Measurements from ENCODE around the gene RBP5.

RBP5 gene, protein sequence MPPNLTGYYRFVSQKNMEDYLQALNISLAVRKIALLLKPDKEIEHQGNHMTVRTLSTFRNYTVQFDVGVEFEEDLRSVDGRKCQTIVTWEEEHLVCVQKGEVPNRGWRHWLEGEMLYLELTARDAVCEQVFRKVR

DNA sequence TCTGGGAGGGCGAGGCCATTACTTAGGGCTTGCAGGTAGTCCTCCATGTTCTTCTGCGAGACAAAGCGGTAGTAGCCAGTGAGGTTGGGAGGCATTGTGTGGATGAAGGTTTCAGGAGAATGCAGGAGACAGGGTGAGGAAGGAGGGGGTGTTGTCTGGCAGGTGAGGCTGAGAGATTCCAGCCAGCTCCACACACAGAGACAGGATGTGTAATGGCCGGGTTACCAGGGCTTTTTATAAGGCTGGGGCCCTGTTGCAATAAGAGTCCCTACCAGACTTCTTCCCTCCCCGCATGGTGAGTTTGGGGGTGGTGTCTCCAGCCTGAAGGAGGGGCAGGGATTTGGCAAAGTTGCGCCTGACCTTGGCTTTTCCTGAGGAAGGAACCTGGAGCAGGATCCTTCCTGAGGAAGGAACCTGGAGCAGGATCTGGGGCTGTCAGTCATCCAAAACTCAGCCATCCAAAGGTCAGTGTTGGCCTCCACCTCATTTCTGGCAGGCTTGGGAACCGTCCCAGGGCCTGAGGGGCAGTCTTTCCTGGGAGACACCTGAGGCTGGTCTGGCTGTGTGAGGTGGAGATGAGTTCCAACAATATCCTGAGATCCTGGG lies at the start of gene RBP5:
Gene RBP5 (minus strand): TSS at position 209 of the 606 bp plus-strand sequence. CDS start 114 bp downstream, at position 95.
- DNase-seq: no peak

DNA sequence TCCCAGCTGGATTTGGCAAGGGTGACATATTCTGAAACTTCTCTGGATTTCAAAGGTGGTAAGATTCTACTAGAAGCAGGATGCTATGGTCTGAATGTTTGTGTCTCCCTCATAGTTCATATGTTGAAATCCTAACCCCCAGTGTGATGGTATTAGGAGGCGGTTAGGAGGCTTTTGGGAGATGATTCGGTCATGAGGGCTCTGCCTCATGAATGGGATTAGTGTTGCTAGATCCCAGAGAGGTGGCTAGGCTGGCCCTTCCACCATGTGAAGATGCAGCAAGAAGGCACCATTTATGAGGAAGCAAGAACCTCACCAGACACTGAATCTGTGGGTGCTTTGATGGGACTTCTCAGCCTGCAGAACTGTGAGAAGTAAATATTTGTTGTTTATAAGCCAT lies 49.8 kb upstream of the RBP5 start:
- DNase-seq: no peak

DNA sequence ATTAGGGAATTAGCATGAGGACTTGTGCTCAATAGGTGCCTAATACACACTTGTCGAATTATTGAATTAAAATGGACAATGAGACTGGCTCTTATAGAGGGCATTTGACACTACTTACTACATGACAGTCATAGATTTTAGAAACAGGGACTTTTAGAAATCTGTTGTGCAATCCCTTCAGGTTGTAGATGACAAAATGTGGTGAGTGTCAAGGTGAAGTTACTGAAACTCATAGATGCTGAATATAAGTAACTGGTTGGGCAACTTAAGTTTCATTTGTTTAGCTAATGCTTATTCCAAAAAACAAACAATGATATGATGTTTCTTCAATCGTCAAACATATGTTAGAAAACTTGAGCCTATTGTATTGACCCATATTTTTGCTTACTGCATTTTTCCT lies 47.9 kb upstream of the RBP5 start:
- no peak for DNase-seq

DNA sequence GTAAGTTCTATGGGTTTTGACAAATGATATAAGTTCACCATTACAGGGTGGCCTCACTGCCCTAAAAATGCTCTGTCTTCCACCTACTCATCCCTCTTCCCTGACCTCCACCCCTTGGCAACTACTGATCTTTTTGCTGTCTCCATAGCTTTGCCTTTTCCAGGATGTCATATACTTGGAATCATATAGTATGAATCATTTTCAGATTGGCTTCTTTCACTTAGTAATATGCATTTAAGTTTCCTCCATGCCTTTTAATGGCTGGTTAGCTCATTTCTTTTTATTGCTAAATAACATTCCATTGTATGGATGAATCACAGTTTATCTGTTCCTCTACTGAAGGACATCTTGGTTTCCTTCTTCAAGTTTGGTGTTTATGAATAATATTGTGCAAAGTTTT lies 46.8 kb upstream of the RBP5 start:
- no peak for DNase-seq

DNA sequence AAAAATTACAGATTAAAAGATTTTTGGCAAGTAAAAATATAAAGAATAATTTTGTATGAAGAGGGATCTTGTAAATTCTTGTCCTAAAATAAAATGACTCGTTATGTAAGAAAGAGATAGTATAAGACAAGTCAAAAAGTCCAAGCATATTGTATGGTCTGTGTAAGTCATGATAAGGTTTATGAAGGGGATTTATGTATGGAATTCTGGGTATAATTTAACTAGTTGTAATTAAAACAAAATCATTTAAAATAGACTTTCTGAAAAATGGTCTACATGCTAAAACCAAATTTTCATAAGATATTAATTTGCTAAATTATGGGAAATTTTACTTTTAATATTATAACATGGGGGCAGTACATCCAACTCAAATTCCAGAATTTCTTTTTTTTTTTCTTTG lies 43.2 kb upstream of the RBP5 start:
- no peak for DNase-seq

DNA sequence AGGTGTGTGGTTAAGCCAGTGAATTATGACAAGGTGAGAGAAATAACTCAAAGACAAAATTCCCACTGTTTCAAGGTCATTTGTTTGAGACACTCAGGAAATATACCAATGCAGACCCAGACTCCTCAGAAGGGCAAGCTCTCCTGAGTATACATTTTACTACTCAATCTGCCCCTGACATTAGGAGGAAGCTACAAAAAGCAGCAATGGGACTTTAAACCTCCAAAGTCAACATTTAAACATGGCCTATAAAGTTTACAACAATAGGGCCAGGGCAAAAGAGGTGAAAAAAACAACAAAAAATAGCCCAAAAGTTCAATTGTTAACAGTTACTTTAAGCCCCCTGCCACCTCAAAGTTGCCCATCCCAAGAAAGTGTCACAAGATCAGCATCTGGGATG lies 41.3 kb upstream of the RBP5 start:
- no peak for DNase-seq

DNA sequence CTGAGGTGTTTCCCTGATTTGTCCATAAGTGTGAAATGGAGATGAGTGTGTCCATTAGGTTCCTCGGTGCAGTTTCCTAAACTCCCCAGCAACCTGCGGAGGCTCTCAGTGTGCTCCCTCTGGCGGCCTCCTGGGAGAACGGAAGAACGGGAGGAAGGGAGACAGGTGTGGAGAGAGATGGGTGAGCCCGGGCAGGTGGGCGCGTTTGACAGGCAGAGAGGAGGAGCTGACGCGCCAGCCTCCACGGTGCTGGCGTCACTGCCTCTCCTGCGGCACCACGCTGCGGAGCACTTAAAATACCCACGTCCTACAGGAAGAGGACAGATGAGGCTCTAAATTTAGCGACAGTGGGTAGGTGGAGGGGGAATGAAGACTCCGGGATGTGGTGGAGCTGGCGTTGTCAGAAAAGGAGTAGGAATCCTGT lies 34.0 kb upstream of the RBP5 start:
- DNase-seq: peak; percentile 40

DNA sequence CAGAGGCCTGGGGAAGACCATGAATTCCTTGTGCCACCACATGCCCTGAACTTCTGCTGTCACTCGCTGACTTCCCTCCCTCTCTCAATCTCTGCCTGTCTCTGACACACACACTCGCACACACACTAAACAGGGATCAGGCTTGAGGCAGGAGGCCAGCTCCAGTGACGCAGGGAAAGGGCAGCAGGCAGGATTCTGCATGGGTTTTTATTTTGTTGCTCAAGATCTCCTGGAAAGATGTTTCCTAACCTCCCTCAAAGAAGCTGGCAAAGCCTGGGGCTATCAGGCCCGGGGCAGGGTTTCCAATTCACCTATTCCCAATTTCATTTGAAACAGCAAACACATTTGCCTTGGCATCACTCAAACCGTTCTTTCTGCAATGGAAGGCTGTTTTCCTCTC lies 33.1 kb upstream of the RBP5 start:
- DNase-seq: no peak

DNA sequence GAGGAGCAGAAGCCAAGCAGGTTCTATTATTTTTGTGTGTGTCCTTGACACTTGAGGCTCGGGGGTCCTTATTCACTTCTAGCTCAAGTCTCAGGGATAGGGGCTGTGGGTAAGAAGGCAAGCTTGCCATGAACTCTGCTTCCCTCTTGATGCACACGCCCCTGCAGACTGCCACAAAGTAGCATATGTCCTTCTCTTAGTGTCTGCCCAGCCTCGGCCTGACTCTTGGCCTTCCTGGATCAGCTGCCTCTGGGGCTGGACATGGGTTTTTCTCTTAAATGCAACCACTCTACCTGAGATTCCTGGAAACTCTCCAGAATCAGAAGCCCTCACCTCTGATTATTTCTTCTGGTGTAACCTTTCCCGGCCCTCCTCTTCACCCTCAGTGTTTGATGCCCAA lies 32.6 kb upstream of the RBP5 start:
- DNase-seq: no peak

DNA sequence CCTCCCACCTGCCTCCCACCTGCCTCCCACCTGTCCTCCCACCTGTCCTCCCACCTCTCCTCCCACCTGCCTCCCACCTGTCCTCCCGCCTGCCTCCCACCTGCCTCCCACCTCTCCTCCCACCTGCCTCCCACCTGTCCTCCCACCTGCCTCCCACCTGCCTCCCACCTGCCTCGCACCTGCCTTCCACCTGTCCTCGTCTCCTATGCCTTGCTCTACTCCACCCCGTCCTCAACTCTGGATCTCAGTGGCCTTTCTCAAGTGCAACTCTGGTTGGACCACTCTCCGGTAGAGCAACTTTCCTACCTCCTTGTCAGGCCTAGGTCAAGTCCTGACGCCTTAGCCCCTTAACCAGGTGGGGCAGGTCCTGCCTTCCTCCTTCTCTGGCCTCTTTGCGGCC lies 31.5 kb upstream of the RBP5 start:
- DNase-seq: no peak

DNA sequence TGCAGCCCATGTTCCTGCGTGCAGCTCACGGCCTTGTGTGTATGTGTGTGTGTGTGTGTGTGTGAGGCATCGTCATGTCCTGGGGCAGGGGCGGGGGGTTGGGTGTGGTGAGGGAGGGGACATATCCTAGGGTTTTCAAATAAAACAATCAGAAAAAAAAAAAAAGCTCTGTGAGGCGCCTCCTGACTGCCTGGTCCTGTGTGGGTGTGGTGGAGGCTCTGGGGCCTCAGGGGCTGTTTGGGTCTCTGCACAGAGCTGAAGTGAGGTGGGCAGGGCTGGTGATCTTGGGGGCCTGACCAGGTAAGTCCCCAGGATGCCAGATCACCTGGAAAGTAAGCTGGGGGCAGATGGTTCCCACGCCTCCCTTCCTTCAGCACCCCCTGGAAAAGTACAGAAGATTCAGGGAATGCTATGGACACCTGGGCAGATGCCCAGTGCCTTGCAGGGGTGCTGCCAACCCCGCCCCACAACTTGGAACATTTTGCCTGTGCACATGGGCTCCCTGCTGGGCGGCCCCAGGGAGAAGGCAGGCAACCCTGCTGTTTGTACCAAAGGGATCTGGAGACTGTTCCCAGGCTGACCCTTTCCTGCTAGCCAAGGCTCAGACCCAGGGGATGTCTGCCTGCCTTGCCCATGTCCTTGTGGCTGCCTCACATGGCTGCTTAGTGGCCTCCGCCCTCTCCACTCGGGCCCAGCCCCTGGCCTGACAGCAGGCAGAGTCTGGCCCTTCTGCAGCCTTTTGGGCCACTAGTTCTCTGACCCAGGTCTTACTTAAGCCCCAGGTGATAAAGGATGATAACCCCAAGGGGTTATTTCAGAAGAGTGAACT lies 30.3 kb upstream of the RBP5 start:
- no peak for DNase-seq

DNA sequence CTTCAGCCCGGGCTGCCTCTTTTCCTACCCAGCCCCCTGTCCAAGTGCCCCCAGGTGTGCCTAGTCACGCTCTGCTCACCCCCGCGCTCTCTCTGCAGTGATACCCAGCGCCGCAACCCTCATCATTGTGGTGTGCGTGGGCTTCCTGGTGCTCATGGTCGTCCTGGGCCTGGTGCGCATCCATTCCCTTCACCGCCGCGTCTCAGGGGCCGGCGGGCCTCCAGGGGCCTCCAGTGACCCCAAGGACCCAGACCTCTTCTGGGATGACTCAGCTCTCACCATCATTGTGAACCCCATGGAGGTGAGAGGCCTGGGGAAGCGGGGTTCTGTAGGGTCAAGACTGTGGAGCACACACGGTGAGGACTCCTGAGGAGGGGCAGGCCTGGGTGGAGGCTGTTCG lies 28.7 kb upstream of the RBP5 start:
- DNase-seq: no peak

DNA sequence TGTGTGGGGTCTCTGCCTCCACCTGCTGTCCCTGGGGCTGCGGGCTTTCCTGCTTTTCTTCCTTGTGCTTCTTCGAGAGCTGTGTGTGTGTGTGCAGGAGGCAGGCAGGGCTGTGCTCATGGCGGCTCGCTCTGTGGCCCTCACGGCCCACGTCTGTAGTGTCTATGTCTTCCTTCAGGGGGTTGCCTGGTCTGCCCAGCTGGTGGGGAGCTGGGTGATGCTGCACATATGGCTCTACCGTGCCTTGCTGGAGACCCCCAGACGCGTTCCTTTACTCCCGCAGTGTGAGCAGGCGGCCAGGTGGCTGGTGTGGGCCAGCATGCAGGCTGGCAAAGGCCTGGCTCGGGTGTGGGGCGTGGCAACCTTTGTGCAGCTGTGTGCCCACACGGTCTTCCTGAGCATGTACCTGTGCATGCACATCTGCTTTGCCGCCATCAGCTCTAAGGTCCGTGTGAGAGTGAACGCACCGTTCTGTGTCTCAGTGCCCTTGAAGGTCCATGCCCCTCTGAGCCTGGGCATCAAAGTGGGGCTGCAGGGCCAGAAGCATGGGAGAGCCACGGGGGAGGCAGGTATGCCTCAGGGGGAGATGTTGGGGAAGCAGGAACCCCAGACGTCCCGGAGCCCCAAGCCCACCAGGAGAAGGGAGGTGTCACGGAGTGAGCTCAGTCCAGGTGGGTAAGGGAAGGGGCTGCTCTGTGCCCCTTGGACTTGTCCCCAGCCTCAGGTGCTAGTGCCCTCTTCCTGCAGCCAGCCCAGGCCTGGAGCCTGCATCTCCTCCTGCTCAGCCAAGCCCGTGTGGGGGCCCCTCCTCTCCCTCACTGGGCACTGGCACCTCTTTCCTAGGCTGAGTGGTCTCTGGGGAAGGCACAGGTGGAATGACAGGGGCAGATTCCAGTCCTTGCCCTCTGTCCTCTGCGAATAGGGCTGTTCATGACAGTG lies 27.8 kb upstream of the RBP5 start:
- no peak for DNase-seq

DNA sequence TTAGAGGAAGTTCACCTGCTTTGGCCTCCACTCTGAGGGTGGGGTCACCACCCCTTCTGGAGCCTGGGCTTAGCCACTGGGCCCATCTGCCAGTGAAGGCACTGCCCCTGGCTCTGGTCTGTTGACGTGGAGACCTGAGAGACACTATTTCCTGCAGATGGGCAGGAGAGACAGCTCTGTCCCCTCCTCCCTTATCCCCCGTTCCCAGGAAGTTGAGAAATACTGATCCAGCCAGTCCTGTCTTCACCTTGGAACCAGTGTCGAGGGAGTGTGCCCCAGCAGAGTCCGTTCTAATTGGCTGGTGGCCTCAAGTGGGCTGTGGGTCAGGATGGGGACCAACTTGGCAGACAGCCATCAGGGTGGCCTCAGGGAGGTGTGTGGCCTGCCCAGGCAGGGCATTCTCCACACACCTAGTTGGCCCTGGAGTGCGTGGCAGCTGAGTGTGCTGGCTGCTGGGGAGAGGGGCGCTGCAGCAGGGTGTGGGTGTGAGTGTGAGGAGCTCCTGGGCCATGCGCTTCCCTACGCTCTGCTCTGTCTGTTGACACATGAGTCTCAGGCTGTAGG lies 26.9 kb upstream of the RBP5 start:
- no peak for DNase-seq

DNA sequence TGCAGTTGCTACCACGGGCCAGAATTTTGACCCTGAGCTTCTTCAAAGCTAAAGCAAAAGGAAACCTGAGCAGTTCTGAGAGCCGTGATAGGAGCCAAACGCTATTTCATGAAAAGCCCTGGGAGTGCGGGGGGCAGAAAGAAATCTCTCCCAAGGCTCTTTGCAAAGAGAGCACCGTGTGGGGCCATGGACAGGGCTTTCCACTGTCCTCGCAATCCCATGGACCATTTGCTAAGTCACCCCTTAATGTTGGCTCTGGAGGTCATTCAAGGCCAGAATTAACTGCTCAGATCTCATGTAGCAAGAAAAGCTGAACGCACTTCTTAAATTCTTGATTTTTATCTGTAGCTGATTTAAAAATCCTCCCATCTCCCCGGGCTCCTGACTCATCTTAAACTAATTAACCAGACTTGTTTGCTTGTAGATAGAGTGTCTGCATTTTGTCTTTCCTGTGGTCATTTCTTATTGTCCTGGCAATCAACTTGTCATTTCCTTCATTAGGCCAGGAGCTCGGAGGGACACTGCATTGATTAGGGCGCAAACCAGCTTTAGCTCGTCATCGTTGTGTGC lies 26.3 kb upstream of the RBP5 start:
- no peak for DNase-seq

DNA sequence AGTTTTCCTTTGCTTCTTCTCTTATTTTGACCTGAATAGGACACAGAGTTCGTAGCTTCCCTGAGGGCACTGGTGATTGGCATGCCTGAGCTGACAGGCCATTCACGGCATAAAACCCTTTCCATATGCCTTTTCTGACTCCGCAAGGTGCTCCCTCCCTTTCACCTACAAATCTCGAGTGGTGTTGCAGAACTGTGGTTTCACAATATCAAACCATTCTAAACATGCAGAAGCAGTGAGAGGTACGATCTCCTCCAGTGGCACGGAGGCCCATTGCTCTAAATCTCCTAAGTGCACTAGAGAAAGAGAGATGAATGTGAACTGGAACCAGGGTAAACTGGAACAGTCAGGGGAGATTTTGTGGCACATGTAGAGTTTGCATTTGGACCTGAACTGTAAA lies 25.4 kb upstream of the RBP5 start:
- no peak for DNase-seq

DNA sequence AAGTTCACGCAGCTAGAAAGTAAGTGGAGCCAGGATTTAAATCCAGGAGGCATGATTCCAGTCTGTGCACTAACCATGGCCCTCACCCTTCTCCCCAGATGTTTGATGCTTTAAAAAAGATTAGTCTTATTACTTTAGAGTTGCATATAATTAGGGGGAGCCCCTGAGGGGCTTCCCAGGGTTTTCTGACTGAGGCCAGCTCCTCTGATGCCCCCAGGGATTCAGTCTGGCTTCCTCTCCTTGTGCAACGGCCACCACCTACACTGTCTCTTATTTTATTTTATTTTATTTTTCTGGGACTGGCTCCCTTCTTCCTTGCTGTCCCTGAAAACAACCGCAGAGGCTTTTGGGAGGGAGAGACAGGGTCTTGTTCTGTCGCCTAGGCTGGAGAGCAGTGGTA lies 24.1 kb upstream of the RBP5 start:
- DNase-seq: no peak

DNA sequence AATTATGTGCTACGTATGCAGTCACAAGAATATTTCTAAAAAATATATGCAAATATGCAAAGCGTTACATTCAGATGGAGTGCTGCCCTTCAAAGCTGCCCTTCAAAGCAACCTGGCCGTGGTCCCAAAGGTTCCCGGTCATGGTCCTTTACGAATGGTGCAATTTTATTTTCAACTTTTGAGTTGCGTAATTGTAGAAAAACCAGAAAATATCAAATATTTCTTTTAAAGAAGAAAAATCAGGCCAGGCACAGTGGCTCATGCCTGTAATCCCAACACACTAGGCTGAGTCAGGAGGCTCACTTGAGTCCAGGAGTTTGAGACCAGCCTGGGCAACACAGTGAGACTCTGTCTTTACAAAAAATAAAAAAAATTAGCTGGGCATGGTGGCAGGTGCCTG lies 22.8 kb upstream of the RBP5 start:
- DNase-seq: no peak

DNA sequence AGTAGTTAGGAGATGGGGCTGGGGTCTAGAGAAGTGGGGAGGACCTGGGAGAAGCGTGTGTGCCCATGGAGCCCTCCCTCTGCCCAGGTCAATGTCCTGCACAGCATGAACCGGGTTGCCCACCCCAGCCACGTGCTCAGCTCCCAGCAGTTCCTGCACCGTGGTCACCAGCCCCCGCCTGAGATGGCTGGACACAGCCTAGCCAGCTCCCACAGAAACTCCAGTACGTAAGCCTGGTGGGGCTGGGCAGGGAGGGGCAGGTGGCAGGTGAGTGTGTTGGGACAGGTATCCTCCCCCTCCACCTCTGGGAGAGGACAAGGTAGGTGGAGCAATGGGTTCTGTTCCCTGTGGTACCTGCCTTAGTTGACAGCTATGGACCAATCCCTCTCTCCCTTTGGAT lies 22.2 kb upstream of the RBP5 start:
- no peak for DNase-seq

DNA sequence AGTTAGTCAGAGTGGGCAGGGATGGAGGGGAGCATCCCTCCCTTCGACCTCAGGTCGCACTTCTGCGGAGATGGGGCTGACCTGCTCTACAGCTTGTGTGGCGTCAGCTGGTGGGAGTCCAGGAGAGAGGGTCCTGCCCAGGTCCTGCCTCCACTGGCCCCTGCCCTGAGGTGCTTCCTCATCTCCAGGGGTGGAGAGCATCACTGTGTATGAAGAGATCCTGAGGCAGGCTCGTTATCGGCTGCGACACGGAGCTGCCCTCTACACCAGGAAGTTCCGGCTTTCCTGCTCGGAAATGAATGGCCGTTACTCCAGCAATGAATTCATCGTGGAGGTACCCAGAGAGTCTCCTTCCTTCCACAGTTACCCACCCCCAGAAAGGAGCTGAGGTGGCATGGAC lies 21.7 kb upstream of the RBP5 start:
- no peak for DNase-seq

DNA sequence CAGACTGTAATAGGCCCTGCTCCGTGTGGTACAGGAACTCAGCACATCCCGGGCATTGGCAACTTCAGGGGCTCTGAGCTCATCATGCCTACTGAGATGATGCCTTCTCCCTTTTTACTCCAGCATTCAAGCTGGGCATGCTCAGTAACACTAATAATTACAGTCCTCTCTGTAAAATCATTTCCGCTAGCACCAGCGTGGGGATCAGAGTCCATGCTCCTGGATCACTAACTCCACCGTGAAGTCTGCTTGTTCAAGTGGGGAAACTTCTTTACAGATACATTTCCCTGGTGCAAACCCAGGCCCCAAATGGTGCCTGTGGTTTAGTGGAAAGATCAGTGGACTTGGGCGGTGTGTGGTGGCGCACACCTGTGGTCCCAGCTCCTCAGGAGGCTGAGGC lies 18.2 kb upstream of the RBP5 start:
- DNase-seq: no peak

DNA sequence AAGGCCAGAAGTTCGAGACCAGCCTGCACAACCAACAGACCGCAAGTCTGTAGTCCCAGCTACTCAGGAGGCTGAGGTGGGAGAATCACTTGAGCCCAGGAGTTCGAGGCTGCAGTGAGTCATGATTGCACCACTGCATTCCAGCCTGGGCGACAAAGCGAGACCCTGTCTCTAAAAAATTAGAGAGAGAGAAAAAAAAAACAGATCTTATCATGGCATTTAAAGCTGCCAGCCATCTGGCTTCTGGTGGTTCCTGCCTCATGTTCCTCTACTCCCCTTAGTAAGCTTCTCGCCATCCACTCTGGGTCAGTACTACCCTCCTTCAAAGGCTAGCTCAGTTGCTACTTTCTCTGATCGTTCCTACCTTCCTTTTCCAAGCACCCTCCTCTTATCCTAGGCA lies 17.5 kb upstream of the RBP5 start:
- DNase-seq: no peak

DNA sequence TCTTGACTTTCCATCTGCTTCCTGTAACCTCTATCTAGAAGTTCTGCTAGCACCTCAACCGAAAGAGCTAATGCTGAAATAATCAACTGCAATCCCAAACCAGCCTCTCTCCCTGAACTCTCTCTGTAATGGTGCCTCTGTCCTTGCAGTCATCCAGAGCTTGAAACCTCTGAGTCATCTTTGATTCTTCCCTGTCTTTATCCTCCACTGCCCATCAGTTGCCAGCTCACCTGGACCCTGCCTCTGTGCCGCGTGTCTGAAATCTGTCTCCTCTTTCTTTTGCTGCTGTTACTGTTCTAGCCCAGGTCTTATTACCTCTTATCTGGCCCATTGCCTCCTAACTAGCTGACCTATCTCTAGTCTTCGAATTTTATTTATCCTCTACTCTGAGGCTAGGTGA lies 17.0 kb upstream of the RBP5 start:
- DNase-seq: no peak
